Measurements from ENCODE around the gene MYO1B.

MYO1B gene

DNA sequence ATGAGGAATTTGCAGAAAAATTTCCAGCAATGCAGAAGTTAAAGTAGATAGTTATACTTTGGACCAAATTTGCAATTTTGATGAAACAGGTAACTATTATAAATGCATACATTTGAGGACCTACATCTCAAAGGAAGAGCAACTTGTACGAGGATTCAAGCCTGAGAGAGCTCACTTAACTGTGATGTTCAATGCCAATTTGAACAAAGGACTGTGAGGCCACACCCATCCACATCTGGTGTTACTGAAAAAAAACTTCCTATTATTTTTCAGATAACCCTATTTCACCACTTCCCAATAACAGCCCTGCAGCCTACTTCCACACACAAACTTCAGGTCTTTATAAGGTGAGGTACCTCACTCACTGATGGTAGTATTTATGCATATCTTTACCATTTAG, 229.3 kb downstream of the MYO1B start:
- no peak for DNase-seq
